HG03064 (cell line): Measurements from ENCODE around the gene SPPL2A.
A peak's percentile ranks its signal among the peaks of the same experiment; 100 is the strongest.
"Not testable (repeated sequence)": the region's sequence is repeated elsewhere in the genome, so short reads cannot be mapped to it uniquely, and the experiment has no call there.

Experiments
- ATAC-seq: cut with Tn5 transposase; IDR thresholded peaks from one replicate; pipeline ENCODE4 v1.9.1; 2021; ENCODE audit warnings: low read depth; ENCODE audit not compliant: unreplicated experiment

SPPL2A gene, protein sequence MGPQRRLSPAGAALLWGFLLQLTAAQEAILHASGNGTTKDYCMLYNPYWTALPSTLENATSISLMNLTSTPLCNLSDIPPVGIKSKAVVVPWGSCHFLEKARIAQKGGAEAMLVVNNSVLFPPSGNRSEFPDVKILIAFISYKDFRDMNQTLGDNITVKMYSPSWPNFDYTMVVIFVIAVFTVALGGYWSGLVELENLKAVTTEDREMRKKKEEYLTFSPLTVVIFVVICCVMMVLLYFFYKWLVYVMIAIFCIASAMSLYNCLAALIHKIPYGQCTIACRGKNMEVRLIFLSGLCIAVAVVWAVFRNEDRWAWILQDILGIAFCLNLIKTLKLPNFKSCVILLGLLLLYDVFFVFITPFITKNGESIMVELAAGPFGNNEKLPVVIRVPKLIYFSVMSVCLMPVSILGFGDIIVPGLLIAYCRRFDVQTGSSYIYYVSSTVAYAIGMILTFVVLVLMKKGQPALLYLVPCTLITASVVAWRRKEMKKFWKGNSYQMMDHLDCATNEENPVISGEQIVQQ

DNA sequence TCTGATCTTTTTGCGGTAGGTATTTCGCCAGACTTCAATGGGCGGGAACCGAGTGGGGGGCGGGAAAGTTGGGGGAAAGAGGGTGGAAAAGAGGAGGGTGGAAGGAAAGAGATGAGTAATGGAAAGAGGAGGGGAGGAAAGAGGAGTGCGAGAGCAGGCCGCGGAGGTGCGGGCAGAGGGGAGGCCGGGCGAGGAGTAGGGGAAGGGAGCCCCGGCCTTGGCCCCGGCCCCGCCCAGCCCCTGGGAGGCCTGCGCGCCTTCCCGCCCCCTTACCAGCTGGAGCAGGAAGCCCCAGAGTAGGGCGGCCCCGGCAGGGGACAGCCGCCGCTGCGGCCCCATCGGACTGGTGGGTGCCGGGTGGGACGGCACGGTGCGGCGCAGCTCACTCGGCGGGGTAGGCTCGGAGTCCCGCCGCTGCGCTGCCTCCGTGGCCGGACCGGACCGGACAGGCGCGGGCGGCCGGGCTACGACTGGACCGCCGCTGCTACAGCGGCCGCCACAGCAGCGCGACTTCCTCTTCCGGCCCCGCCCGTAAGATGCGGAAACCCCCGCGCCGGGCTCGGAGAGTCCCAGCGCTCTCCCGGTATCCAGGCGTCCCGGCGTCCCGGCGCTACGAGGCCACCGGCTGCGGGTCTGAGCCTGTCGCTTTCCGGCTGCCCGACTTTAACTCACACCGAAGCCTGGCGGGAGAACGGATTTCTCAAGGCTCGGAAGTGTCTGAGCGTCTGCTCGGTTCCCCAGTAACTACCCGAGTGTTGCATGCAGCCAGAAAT is at the start of gene SPPL2A:
SPPL2A (minus strand) TSS at position 512 of the 773 bp plus-strand sequence; CDS start at position 339, 173 bp downstream.
- ATAC-seq: peak; percentile 82

DNA sequence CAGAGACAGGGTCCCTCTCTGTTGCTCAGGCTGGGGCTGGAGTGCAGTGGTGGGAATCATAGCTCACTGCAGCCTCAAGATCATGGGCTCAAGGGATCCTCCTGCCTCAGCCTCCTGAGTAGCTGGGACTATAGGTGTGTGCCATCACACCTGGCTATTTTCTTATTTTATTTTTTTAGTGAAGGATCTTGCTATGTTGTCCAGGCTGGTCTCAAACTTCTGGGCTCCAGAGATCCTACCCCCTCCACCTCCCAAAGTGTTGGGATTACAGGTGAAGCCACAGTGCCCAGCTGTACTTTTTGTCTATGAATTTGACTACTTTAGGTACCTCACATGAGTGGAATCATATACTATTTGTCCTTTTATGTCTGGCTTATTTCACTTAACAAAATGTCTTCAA is 49.1 kb upstream of the SPPL2A start:
- no peak for ATAC-seq

DNA sequence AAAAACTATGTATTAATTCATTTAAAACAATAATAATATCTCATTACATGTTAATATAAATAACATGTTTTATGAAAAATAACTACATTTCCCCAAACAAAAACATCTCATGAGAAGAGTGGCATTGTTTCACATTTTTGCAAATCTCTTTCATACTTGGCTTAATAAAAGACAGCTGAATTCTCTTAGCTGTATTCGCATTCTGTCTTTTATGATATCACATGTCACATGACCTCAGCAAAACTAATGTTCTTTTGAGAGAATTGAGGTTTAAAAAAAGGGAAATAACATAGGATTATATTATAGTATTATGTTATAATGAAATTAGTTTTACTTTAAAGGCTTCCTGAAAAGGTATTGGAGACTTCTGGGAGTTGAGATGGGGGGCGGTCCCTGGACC is 48.4 kb upstream of the SPPL2A start:
- no peak for ATAC-seq

DNA sequence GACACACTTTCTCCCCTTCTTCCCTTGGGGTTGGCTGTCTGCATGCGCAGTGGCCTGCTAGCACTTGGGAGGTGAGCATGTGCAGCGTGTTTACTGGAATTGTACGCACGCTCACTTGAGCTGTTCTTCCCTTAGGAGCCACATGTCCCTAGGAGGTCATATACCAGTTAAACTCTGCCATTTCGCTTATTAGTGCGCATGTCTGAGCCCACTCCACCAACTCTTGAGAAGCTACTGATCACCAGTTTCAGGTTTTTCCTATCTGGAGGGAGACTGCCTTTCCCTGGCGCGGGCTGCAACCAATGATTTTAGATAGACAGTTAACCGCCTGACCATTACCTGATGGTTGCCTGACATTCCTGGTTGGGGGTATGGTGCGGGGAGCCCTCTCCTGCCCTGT is 47.6 kb upstream of the SPPL2A start:
- no peak for ATAC-seq

DNA sequence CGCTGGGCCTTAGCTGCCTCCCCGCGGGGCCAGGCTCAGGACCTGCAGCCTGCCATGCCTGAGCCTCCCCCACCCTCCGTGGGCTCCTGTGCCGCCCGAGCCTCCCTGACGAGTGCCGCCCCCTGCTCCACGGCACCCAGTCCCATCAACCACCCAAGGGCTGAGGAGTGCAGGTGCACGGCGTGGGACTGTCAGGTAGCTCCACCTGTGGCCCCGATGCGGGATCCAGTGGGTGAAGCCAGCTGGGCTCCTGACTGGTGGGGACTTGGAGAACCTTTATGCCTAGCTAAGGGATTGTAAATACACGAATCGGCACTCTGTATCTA is 46.6 kb upstream of the SPPL2A start:
- not testable (repeated sequence) for ATAC-seq

DNA sequence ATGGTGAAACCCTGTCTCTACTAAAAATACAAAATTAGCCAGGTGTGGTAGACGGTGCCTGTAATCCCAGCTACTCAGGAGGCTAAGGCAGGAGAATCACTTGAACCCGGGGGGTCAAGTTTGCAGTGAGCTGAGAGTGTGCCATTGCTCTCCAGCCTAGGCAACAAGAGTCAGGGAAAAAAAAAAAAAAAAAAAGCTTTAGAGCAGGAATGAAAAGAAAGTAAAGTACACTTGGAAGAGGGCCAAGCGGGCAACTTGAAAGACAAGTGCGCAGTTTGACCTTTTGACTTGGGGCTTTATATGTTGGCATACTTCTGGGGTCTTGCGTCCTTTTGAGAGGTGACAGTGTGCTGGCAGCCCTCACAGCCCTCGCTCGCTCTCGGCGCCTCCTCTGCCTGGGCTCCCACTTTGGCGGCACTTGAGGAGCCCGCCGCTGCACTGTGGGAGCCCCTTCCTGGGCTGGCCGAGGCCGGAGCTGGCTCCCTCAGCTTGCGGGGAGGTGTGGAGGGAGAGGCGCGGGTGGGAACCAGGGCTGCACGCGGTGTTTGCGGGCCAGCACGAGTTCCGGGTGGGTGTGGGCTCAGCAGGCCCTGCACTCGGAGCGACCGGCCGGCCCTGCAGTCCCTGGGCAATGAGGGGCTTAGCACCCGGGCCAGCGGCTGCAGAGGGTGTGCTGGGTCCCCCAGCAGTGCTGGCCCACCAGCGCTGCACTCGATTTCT is 46.1 kb upstream of the SPPL2A start:
- ATAC-seq: not testable (repeated sequence)

DNA sequence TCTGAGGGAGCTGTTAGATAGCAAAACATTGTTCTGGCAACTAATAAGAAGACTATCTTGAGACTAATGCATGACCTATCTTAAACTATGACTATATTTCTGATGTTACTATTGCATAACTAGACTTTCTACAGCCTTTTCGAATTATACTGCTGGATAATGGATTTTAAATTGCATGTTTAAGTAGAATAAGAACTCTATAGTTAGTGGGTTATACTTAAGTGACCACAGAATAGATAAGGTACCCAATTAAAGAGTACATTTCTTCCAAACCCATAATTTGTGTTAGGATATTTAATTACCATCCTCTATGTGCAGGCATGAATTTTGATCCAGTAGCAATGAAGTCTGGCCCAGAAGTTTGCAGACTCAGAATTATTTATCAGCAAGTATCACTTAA is 44.6 kb upstream of the SPPL2A start:
- no peak for ATAC-seq

DNA sequence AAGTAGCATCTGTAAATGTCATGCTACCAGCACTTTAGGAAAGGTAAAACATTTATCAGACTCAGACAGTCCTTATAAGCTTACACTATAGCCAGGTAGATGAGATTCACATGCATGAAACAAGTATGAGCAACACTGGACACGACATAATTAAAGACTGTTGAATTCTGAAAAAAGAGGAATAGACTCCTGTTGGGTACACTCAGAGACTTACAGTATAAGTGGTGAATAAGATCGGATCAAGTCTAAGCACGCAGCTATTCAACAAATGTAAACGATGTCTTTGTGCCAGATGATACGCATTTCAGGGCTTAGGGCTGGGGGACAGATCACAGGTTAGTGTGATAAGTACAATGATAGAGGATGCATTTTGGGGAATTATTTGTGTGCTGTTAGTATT is 43.2 kb upstream of the SPPL2A start:
- ATAC-seq: no peak

DNA sequence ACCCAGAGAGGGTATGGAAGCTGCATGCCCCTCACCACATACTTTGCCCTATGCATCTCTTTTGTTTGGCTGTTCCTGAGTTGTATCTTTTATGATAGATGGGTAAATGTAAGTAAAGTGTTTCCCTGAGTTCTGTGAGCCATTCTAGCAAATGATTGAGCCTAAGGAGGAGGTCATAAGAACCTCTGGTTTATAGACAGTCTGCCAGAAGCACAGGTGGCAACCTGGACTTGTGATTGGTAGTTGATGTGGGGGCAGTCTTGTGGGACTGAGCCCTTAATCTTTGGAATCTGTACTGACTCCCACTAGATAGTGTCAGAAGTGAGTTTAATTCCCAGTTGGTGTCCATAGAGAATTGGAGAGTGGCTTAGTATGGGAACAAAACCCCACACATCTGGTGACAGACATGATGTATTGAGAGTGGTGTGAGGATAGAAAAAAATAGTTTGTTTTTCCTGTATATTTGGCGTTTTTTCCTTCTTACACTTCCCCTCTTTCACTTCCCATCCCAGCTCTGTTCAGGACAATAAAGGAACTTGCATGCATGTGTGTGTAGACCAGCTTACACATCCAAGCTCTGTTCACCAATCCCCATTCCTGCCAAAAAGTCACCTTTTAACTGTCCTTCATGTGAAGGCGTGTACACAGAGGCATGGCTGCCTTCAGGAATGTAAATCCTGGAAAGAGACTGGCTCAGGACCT is 38.1 kb upstream of the SPPL2A start:
- ATAC-seq: no peak

DNA sequence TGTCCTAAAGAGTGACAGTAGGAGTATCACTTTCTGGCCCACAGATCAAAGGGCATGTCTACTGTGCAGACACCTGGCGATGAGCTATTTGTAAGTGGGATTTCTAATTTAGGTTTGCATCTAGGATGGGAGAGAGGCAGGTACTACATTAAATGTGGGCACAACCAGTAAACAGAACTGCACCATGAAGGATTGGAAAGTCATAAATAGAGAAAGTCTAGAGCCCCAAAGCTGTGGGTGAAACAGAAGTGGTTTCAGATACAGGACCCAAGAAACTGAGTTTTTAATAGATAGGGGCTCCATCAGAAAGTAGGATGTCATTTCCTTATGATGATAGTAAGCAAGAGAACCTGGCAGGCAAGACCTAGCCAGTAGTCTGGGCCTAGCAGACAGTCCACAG is 35.2 kb upstream of the SPPL2A start:
- ATAC-seq: peak; percentile 55

DNA sequence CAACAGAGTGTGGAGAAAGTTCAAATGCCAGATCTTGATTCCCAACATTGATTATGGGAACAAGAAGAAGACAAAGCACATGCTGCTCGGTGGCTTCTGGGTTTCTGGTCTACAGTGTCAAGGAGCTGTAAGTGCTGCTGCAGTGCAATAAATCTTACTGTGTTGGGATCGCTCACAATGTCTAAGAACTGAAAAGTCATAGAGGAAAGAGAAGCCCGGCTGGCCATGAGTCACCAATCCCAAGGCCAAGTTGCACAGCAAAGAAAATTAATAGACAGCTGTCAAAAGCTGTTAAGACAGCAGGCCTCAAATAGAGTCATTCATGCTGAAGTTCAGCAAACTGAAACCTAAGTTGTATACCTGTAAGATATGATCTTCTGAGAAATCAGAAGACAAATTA is 33.2 kb upstream of the SPPL2A start:
- no peak for ATAC-seq

DNA sequence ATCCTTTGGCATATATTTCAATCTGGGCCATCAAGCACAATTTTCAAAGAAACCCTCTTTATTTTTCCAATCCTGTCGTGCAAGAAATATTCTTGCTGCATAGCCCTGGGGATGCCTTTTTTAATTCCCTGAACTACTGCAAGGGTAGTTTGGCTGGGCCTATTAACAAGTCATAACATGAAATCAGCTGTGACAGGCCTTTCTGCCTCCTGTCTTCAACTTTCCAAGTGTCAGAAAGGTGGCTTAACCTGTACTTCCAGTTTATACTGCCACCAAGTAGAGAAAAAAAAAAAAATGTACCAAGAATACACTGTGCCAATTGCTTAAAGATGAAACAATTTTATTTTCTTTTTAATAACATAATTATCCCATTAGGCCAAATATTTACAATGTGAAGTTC is 32.4 kb upstream of the SPPL2A start:
- ATAC-seq: no peak

DNA sequence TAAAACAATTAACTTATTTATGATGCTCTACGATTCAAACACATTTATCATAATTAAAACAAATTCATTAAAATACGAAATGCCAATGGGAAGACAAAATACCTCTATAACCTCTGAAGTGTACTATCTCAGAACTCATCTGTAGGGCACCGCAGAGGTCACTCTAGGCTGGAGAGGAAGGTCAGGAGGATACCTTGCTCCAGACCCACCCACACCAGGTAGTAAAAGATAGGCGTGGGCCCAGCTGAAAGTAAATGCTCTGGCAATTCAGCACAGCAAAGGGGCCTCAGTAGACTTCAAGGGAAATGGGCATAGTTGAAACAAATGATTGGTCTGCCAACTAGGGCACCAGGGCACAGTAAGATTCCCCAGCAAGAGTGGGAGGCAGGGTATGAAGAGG is 26.0 kb upstream of the SPPL2A start:
- ATAC-seq: no peak

DNA sequence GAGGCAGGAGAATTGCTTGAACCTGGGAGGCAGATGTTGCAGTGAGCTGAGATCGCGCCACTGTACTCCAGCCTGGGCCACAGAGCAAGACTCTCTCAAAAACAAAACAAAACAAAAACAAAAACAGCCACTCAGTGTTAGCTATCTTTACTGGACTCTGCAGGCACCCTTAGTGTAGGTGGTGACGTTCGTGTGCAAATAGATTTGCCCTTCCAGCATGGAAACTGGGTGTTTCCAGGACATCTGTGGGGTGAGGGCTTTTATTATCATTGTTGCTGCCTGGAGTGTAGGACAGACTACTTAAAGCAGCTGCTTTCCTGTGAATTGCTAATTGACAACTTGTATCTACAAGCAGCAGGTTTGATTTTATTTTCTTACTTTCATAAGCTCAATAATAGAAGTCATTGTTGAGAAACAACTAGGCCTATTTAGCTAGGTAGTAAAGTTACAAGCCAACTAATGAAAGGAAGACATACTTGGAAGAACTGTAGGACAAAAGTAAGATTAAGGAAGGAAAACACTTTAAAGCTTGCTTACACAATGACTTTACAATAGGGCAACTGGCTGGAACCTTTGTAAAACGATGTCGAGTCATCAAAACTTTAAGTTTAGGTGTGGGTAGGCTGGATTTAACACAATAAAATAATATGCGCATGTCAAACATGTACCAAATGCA is 25.4 kb upstream of the SPPL2A start:
- no peak for ATAC-seq

DNA sequence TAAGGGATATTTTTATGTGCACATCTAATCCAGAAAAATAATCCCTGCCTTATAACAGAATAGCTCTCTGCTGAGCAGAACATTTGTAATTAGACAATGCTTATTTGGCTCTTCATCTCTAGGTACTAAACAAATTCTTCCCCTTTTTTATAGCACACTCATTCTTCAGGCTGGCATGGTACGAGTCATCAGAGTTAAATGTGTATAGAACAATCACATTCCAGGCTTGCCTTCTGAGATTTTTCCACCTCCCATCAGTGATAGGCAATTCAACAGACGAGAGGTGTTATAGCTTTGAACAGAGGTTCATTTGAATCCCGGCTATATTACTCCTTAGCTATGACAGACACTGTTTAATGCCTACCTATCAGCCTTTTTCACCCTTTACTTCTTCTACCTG is 21.4 kb upstream of the SPPL2A start:
- ATAC-seq: no peak

DNA sequence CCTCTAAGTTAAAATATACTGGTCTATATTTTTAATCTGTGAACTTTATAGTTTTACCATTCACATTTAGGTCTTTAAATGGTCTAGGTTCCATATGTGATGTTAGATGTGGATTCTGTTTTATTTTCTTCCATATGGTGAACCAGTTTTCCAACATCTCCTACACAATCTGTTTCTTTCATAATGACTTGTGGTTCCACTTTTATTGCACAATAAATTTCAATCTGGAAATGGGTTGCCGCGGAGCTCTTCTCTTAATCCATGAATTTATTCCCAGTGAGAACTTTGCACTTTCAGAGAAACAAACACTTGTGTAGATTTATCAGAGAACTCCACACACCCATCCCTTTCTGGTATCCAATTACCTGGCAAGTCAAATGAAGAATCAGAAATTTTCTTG is 20.9 kb upstream of the SPPL2A start:
- ATAC-seq: no peak

DNA sequence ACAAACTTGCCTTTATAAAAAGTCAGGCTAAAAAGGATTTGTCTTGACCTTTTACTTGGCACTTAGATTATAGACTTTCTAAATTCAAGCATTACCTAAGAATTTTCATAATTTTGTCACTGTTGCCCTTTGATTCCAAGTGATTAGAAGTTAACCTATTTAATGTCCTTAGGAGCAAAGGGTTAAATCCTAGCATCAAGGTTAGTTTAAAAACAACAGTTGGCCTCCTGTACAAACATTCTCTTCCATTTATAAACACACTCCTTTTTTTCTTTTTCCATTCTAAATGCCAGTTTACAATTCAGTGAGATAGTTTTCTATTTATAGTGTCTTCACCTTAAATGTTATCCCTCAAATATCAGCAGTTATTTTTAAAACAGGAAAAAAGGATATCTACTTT is 18.4 kb upstream of the SPPL2A start:
- ATAC-seq: no peak

DNA sequence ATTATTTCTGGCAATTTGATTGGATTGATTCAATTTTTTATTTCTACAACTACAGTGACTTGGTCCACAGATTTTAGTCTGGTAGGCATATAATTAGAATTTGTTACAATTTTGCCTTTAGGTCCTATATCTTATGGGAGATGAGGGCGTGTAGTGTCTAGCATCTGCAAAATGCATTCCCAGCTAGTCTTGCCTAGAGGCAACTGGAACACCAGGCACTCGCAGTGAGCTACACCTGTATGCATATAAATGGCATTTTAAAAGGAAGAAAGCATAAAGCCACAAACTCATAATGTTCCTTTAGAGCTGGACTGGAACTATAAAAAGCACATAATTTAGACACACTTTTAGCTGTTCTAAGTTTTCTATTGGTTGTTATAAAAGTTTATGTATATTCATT is 17.9 kb upstream of the SPPL2A start:
- ATAC-seq: no peak

DNA sequence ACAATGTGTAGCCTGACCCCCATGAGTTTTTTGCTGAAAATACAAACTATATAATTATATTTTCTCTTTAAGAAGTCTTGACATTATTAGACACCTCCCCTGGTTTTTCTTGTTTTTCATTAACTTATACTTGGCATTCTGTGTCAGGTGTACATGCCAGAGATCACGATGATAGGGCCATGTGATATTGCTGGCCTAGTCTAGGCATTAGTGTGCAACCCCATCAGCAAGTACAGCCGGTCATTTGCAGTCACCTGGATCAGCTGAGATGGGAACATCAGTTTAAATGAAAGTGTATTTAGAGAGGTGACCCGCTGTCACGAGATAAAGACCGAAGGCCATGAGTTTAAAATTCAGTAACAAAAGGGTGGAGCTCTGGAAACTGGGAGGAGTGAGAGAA is 12.6 kb upstream of the SPPL2A start:
- ATAC-seq: no peak

DNA sequence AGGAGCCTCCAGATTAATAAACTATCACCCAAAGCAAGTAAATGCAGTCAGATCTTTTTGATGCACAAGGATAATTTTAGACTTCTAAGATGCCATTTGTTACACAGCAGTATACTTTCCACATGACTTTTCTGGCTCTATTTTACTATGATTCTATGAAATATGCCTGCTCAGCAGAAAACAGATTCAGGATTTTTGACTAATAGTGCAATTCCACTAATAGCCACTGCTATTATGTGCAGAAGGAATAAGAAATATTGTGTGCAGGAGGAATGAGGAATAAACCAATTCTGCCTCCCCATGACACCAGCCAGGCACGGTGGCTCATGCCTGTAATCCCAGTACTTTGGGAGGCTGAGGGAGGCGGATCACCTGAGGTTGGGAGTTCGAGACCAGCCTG is 11.5 kb upstream of the SPPL2A start:
- ATAC-seq: no peak
